Neural cell (in vitro differentiated cells): Measurements from ENCODE around the gene LUC7L3. TPM values are rescaled to one million over a fixed set of nuclear protein-coding genes. Genes with fewer than 3 reads are reported as not detected.

Experiments
- H2AFZ ChIP-seq: fragments of 200-600, 300-800 bp; sonication (generic), shearing (Covaris generic); 2 replicates; pipeline ENCODE4 v1.6.0; 2014; ENCODE audit warnings: low read depth, mild to moderate bottlenecking, antibody characterized with exemption, low read length, moderate library complexity
- H3F3A ChIP-seq: fragments of 200-600 bp; shearing (Covaris generic); 2 replicates; pipeline ENCODE4 v1.6.1; 2016; ENCODE audit warnings: mild to moderate bottlenecking, moderate library complexity, mixed read lengths, antibody characterized with exemption, low read length; ENCODE audit not compliant: insufficient read depth, poor library complexity, severe bottlenecking
- H3K27ac ChIP-seq: fragments of 200-600, 300-800 bp; sonication (generic), shearing (Covaris generic); 2 replicates; pipeline ENCODE4 v1.5.1; 2014; ENCODE audit warnings: mild to moderate bottlenecking, low read length, moderate library complexity
- H3K27me3 ChIP-seq: fragments of 300-800, 200-600 bp; sonication (generic), shearing (Covaris generic); 2 replicates; pipeline ENCODE4 v1.6.0; 2014; ENCODE audit warnings: mild to moderate bottlenecking, low read depth, low read length, moderate library complexity; ENCODE audit not compliant: insufficient read depth
- H3K36me3 ChIP-seq: fragments of 300-800, 200-600 bp; sonication (generic), shearing (Covaris generic); 2 replicates; pipeline ENCODE4 v1.5.1; 2014; ENCODE audit warnings: mild to moderate bottlenecking, antibody characterized with exemption, low read length, moderate library complexity; ENCODE audit not compliant: insufficient read depth
- H3K4me2 ChIP-seq: fragments of 300-800, 200-600 bp; sonication (generic), shearing (Covaris generic); 2 replicates; pipeline ENCODE4 v1.6.0; 2014; ENCODE audit warnings: mild to moderate bottlenecking, low read length
- H3K4me3 ChIP-seq: fragments of 300-800, 200-600 bp; sonication (generic), shearing (Covaris generic); 2 replicates; pipeline ENCODE4 v1.5.1; 2014; ENCODE audit warnings: mild to moderate bottlenecking, low read length, moderate library complexity
- H3K79me2 ChIP-seq: fragments of 200-600 bp; shearing (Covaris generic); replicated peaks from 2 replicates; pipeline ENCODE4 v1.6.0; 2014; ENCODE audit warnings: mild to moderate bottlenecking, low read length, moderate library complexity; ENCODE audit not compliant: insufficient read depth
- H3K9ac ChIP-seq: fragments of 300-800, 200-600 bp; sonication (generic), shearing (Covaris generic); 2 replicates; pipeline ENCODE4 v1.6.1; 2016; ENCODE audit warnings: mild to moderate bottlenecking, low read length, mixed read lengths
- H3K9me2 ChIP-seq: fragments of 200-600 bp; shearing (Covaris generic); 2 replicates; pipeline ENCODE4 v1.6.1; 2016; ENCODE audit warnings: mild to moderate bottlenecking, low read length, mixed read lengths; ENCODE audit not compliant: insufficient read depth
- H3K9me3 ChIP-seq: fragments of 200-600, 300-800 bp; sonication (generic), shearing (Covaris generic); 2 replicates; pipeline ENCODE4 v1.6.1; 2016; ENCODE audit warnings: mild to moderate bottlenecking, mixed run types, low read length, moderate library complexity, mixed read lengths
- H4K20me1 ChIP-seq: fragments of 200-600 bp; shearing (Covaris generic); 2 replicates; pipeline ENCODE4 v1.6.1; 2016; ENCODE audit warnings: mild to moderate bottlenecking, mixed run types; ENCODE audit not compliant: insufficient read depth
- CTCF ChIP-seq: fragments of 450-650 bp; IDR thresholded peaks from 2 replicates; pipeline ENCODE4 v1.5.1; 2014; ENCODE audit warnings: antibody characterized with exemption, mild to moderate bottlenecking, moderate library complexity; ENCODE audit not compliant: poor library complexity, severe bottlenecking
- EP300 ChIP-seq: fragments of 450-650 bp; conservative IDR thresholded peaks from 2 replicates; pipeline ENCODE4 v1.6.1; 2014; ENCODE audit warnings: antibody characterized with exemption, mild to moderate bottlenecking, moderate library complexity; ENCODE audit not compliant: poor library complexity, severe bottlenecking
- EZH2 ChIP-seq: fragments of 200-600, 300-800 bp; shearing (Covaris generic), sonication (generic); IDR thresholded peaks from 2 replicates; pipeline ENCODE4 v1.6.1; 2014; ENCODE audit warnings: antibody characterized with exemption, low read length, borderline replicate concordance, mild to moderate bottlenecking; ENCODE audit not compliant: insufficient read depth, poor library complexity, severe bottlenecking
- MXI1 ChIP-seq: fragments of 450-650 bp; conservative IDR thresholded peaks from 2 replicates; pipeline ENCODE4 v1.6.1; 2014; ENCODE audit warnings: antibody characterized with exemption, mild to moderate bottlenecking; ENCODE audit not compliant: poor library complexity, severe bottlenecking
- POLR2AphosphoS5 ChIP-seq: IDR thresholded peaks from 2 replicates; pipeline ENCODE4 v1.6.1; 2012
- RAD21 ChIP-seq: fragments of 450-650 bp; conservative IDR thresholded peaks from 2 replicates; pipeline ENCODE4 v1.6.1; 2014; ENCODE audit warnings: antibody characterized with exemption, mild to moderate bottlenecking, moderate library complexity
- REST ChIP-seq: IDR thresholded peaks from 2 replicates; pipeline ENCODE4 v1.6.1; 2012; ENCODE audit warnings: borderline replicate concordance
- SMC3 ChIP-seq: fragments of 450-650 bp; conservative IDR thresholded peaks from 2 replicates; pipeline ENCODE4 v1.6.1; 2014; ENCODE audit warnings: antibody characterized with exemption, mild to moderate bottlenecking, moderate library complexity; ENCODE audit not compliant: poor library complexity
- TAF1 ChIP-seq: IDR thresholded peaks from 2 replicates; pipeline ENCODE4 v1.6.1; 2012; ENCODE audit warnings: low read depth
- polyA plus RNA-seq: library from polyadenylated mRNA; depleted of rRNA; stranded (reverse); fragments of >200 nt; gene quantifications from 2 replicates; pipeline ENCODE4 v1.2.3, GENCODE V29; 2014

LUC7L3 gene
- polyA plus RNA-seq, 1 donor from 2014 or later, result 677 TPM

DNA sequence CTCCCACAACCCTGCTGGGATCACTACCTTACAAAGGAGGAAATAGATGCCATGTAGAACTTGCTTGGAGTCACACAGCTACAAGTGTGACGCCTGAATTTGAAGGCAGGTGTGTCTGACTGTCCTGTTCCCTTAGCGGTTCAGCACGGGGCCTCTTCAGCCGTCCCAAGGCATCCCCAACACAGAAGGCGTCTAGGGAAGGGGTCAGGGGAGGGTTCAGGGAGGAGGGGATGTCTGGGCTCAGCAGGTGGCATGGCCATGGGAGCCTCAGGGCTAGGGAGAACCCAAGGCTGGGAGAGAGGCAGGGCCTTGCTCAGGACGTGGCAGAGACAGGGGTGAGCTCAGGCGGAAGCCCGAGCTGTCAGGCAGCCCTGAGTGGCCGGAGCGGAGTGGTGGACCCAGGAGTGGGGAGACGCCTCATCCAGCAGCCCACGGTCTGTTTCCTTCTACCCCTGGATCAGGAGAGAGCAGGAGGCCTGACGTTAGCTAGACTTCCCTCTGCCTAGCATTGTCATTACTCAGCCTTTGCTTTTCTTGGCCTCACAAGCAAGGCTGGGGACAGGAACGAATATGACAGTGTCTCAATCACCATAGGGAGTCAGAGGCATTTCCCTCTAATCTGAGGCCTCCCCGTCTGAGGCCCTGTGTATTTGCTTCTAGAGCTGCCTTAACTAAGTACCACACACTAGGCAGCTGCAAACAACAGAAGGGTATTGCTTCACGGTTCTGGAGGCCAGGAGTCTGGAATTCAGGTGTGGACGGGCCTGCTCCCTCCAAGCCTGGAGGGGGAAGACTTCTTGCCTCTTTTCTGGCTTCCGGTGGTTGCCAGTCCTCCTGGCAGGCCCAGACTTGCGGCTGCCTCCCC, 79.3 kb downstream of the LUC7L3 start:
- Histone ChIP-seq H3K27me3 (no peaks in the 10 kb centered on the region), H3K9ac (no peak overlapping the region), H3K9me3 (no peaks in the 10 kb centered on the region), H3F3A (no peaks in the 10 kb centered on the region), H3K27ac (no peak overlapping the region), H3K9me2 (no peaks in the 10 kb centered on the region), H3K4me2 (no peak overlapping the region), H3K36me3 (no peaks in the 10 kb centered on the region), H3K79me2 (no peaks in the 10 kb centered on the region), H4K20me1 (no peaks in the 10 kb centered on the region), H3K4me3 (no peak overlapping the region), H2AFZ (no peak overlapping the region)
- TF ChIP-seq CTCF (no peak), SMC3 (no peak), TAF1 (no peak), EP300 (no peak), REST (no peak), RAD21 (no peak), EZH2 (no peak), POLR2AphosphoS5 (no peak), MXI1 (no peak)

DNA sequence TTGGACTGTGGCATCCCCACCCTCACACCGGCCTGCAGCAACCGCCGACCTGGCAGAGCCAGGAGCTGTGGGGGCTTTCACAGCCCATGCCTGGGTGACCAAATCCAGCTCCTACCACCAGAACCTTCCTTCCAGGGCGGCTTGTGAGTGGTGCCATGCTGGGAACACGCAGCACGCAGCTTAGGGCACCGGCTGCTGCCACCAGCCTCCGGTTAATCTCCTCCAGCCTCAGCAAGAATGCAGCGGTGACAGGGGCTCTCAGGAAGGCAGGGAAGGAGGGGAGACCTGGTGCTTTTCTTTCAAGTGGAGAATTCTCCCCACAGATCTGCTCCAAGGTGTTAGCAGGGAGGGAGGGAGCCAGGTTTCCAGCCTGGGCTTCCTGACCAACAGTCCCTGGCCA, 80.2 kb downstream of the LUC7L3 start:
- TF ChIP-seq EP300 (no peak), EZH2 (no peak), REST (no peak), MXI1 (no peak), POLR2AphosphoS5 (no peak), CTCF (no peak), RAD21 (no peak), SMC3 (no peak), TAF1 (no peak)
- H4K20me1 ChIP-seq, result no peaks in the 10 kb centered on the region
- H3K27ac ChIP-seq, result no peak overlapping the region
- no peaks in the 10 kb centered on the region for H3K9me3 ChIP-seq
- no peaks in the 10 kb centered on the region for H3K9me2 ChIP-seq
- H3K27me3 ChIP-seq, result no peaks in the 10 kb centered on the region
- H3F3A ChIP-seq, result no peaks in the 10 kb centered on the region
- no peaks in the 10 kb centered on the region for H3K79me2 ChIP-seq
- no peak overlapping the region for H2AFZ ChIP-seq
- no peaks in the 10 kb centered on the region for H3K36me3 ChIP-seq
- no peak overlapping the region for H3K4me3 ChIP-seq
- no peak overlapping the region for H3K9ac ChIP-seq
- H3K4me2 ChIP-seq, result no peak overlapping the region
